ENCODE measurements around the gene TTC9C. TPM values are rescaled to one million over a fixed set of nuclear protein-coding genes. Genes with fewer than 3 reads are reported as not detected.

Gene TTC9C
- total and polyA plus RNA-seq, 2 of the 13 experiments (the other 11 are each of a cell fraction or from before 2014, with no cell fraction given): 28.0 to 36.4 TPM

DNA sequence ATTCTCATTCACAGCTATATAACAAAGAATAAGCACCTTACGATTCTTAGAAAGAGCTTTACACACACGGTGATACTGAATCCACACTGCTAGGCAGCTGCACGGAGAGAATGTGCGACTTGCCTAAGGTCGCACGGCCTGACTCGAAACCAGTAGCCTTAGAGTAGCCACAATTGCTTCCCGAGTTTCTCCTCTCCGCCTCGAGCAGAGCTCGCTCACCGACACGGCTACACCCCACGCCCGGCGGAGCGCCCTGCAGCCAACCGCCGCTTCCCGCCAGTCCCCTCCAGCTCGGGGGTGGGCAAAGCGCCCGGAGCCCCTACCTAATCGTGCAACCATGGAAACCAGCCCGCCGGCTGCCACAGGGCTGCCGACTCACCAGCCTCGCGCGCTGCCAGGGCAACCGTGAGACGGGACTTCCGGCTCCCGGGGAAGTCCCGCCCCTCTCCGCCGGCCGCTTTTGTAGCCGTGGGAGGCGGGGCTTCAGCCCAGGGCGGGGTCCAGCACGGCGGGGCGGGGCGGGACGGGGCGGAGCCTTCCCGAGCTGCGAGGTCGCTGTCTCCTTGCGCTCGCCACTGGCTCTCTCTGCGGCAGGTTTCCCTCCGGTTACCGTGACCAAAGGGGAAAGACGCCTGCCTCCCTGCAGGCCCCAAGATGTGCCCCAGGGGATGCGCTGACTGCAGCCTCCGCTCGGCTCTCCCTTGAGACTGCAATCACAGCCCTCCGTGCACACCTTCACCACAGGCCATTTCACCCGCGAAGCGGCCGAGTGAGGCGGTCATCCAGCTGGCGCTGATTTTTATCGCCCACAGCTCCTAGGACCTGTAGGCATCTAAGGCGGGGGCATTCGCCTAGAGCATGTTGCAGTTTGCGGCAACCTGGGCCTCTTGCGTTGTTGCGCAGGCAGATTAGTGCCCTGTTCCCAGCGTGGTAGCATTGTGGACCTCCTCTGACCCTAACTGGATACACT lies 22.1 kb upstream of the TTC9C start (continued):
- TF ChIP-seq, protein P1, sequence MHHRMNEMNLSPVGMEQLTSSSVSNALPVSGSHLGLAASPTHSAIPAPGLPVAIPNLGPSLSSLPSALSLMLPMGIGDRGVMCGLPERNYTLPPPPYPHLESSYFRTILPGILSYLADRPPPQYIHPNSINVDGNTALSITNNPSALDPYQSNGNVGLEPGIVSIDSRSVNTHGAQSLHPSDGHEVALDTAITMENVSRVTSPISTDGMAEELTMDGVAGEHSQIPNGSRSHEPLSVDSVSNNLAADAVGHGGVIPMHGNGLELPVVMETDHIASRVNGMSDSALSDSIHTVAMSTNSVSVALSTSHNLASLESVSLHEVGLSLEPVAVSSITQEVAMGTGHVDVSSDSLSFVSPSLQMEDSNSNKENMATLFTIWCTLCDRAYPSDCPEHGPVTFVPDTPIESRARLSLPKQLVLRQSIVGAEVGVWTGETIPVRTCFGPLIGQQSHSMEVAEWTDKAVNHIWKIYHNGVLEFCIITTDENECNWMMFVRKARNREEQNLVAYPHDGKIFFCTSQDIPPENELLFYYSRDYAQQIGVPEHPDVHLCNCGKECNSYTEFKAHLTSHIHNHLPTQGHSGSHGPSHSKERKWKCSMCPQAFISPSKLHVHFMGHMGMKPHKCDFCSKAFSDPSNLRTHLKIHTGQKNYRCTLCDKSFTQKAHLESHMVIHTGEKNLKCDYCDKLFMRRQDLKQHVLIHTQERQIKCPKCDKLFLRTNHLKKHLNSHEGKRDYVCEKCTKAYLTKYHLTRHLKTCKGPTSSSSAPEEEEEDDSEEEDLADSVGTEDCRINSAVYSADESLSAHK (CRISPR knock-in tag; IDR thresholded peaks at IDR 0.05; ENCODE audit: borderline replicate concordance): no peak
- TF ChIP-seq DNMT3B (CRISPR knock-in tag; conservative IDR thresholded peaks at IDR 0.05): no peak
- TF ChIP-seq ZBTB38 (CRISPR knock-in tag; IDR thresholded peaks at IDR 0.05): peak; percentile 22; the same call in 1 of the 2 replicates
- no peak for TF ChIP-seq ARNT2 (CRISPR knock-in tag; IDR thresholded peaks at IDR 0.05; ENCODE audit: low read depth)
- peak; percentile 14; the same call in 1 of the 2 replicates for TF ChIP-seq RXRA (CRISPR knock-in tag; IDR thresholded peaks at IDR 0.05)
- peak; percentile 79 for TF ChIP-seq SP4 (CRISPR knock-in tag; IDR thresholded peaks at IDR 0.05)
- TF ChIP-seq ZSCAN12 (CRISPR knock-in tag; IDR thresholded peaks at IDR 0.05): no peak
- TF ChIP-seq, protein P2, sequence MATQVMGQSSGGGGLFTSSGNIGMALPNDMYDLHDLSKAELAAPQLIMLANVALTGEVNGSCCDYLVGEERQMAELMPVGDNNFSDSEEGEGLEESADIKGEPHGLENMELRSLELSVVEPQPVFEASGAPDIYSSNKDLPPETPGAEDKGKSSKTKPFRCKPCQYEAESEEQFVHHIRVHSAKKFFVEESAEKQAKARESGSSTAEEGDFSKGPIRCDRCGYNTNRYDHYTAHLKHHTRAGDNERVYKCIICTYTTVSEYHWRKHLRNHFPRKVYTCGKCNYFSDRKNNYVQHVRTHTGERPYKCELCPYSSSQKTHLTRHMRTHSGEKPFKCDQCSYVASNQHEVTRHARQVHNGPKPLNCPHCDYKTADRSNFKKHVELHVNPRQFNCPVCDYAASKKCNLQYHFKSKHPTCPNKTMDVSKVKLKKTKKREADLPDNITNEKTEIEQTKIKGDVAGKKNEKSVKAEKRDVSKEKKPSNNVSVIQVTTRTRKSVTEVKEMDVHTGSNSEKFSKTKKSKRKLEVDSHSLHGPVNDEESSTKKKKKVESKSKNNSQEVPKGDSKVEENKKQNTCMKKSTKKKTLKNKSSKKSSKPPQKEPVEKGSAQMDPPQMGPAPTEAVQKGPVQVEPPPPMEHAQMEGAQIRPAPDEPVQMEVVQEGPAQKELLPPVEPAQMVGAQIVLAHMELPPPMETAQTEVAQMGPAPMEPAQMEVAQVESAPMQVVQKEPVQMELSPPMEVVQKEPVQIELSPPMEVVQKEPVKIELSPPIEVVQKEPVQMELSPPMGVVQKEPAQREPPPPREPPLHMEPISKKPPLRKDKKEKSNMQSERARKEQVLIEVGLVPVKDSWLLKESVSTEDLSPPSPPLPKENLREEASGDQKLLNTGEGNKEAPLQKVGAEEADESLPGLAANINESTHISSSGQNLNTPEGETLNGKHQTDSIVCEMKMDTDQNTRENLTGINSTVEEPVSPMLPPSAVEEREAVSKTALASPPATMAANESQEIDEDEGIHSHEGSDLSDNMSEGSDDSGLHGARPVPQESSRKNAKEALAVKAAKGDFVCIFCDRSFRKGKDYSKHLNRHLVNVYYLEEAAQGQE (IDR thresholded peaks at IDR 0.05; ENCODE audit: borderline replicate concordance in 1 of 2, low read depth in 1 of 2, low read length in 2 of 2): peak in 1 of 2 experiments; percentile 36; a peak in 1 of 4 replicates
- no peak for TF ChIP-seq HNF4G (IDR thresholded peaks at IDR 0.05; ENCODE audit: borderline replicate concordance, low read depth, low read length)
- TF ChIP-seq HNF4G (CRISPR knock-in tag; IDR thresholded peaks at IDR 0.05; ENCODE audit: borderline replicate concordance, low read depth): no peak
- TF ChIP-seq, protein P3, sequence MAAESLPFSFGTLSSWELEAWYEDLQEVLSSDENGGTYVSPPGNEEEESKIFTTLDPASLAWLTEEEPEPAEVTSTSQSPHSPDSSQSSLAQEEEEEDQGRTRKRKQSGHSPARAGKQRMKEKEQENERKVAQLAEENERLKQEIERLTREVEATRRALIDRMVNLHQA (CRISPR knock-in tag; IDR thresholded peaks at IDR 0.05): no peak
- no peak for TF ChIP-seq SALL2 (CRISPR knock-in tag; IDR thresholded peaks at IDR 0.05)
- TF ChIP-seq ZNF777 (CRISPR knock-in tag; IDR thresholded peaks at IDR 0.05): no peak
- no peak for TF ChIP-seq ZNF205 (CRISPR knock-in tag; IDR thresholded peaks at IDR 0.05)
- no peak for TF ChIP-seq NR2F6 (IDR thresholded peaks at IDR 0.05)
- TF ChIP-seq NR2F6 (CRISPR knock-in tag; IDR thresholded peaks at IDR 0.05): no peak
- TF ChIP-seq ZNF543 (CRISPR knock-in tag; IDR thresholded peaks at IDR 0.05): no peak
- no peak for TF ChIP-seq PCBP2 (optimal IDR thresholded peaks at IDR 0.05; ENCODE audit: low read depth, low read length, poor library complexity, severe bottlenecking)
- TF ChIP-seq KAT8 (CRISPR knock-in tag; IDR thresholded peaks at IDR 0.05): peak; percentile 48; the same call in 1 of the 2 replicates
- TF ChIP-seq, protein P4, sequence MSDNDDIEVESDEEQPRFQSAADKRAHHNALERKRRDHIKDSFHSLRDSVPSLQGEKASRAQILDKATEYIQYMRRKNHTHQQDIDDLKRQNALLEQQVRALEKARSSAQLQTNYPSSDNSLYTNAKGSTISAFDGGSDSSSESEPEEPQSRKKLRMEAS (IDR thresholded peaks at IDR 0.05): peak; percentile 48; the same call in 1 of the 2 replicates
- TF ChIP-seq KDM5A (IDR thresholded peaks at IDR 0.05; ENCODE audit: borderline replicate concordance, low read length): no peak; the same call in 1 of the 2 replicates
